Measurements from ENCODE around the gene RNF222.

DNA sequence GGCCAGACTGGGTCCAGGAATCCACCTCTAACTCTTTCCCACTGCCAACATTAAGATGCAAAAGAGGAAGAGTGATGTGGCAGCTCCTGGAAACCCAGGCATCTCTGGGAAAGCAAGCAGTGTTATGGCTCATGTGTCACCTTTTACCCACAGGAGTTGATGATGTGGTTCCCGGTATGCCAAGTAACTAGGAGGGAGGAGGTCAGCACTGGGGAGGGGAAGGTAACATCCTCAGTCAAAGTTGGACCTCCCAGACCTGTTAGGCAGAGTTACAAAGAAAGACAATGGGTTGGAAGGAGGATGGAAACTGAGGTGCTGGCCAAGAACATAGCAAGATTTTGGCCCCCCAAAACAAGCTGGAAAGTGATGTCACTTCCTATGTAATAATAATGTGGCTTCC, 32.5 kb downstream of the RNF222 start:
- TF ChIP-seq CTCF (IDR thresholded peaks at IDR 0.05) = no peak
- no peak for TF ChIP-seq POLR2A (IDR thresholded peaks at IDR 0.05)
- no peak for TF ChIP-seq EP300 (IDR thresholded peaks at IDR 0.05; ENCODE audit: low read depth)
- TF ChIP-seq POLR2AphosphoS5 (IDR thresholded peaks at IDR 0.05) = no peak

Data from transverse colon (tissue), 4 donors.